HG02973 (cell line): Measurements from ENCODE around the gene CELF3.
"Not testable (repeated sequence)": the region's sequence is repeated elsewhere in the genome, so short reads cannot be mapped to it uniquely, and the experiment has no call there.

ENCODE experiments used
- ATAC-seq: cut with Tn5 transposase; IDR thresholded peaks from one replicate; pipeline ENCODE4 v1.9.1; 2021; ENCODE audit warnings: moderate library complexity; ENCODE audit not compliant: unreplicated experiment

Gene CELF3

GRCh38 chr1:151716771-151717631 lies at the start of gene CELF3:
TSS of gene CELF3 (minus strand) at chr1:151716803. CDS start at chr1:151716020, 783 bp downstream.
- ATAC-seq: no peak

GRCh38 chr1:151763990-151764389 lies 47.4 kb upstream of the CELF3 start:
- ATAC-seq: no peak

GRCh38 chr1:151762941-151763921 lies 46.6 kb upstream of the CELF3 start, which contains the start of gene MRPL9:
TSS of gene MRPL9 (minus strand) at chr1:151763496. CDS start at chr1:151763479, 17 bp downstream.
- peak; percentile 87 for ATAC-seq

- ATAC-seq: no peak
Measured at GRCh38 chr1:151760597-151761385, 44.2 kb upstream of the CELF3 start.

- no peak for ATAC-seq
Measured at GRCh38 chr1:151759241-151759640, 42.6 kb upstream of the CELF3 start.

- no peak for ATAC-seq
Measured at GRCh38 chr1:151756291-151756690, 39.7 kb upstream of the CELF3 start.

GRCh38 chr1:151741516-151741915 lies 24.9 kb upstream of the CELF3 start:
- ATAC-seq: no peak

- ATAC-seq: no peak
Measured at GRCh38 chr1:151739590-151740355, 23.2 kb upstream of the CELF3 start.

- ATAC-seq: no peak
Measured at GRCh38 chr1:151737479-151737878, 20.9 kb upstream of the CELF3 start.

GRCh38 chr1:151737026-151737425 lies 20.4 kb upstream of the CELF3 start:
- no peak for ATAC-seq

GRCh38 chr1:151733995-151734394 lies 17.4 kb upstream of the CELF3 start:
- not testable (repeated sequence) for ATAC-seq

GRCh38 chr1:151733126-151733525 lies 16.5 kb upstream of the CELF3 start:
- ATAC-seq: no peak

GRCh38 chr1:151729966-151730291 lies 13.3 kb upstream of the CELF3 start:
- ATAC-seq: no peak

- ATAC-seq: no peak
Measured at GRCh38 chr1:151729157-151729965, 12.8 kb upstream of the CELF3 start.

GRCh38 chr1:151728151-151729054 lies 11.8 kb upstream of the CELF3 start:
- ATAC-seq: no peak

- ATAC-seq: no peak
Measured at GRCh38 chr1:151723726-151724370, 7.2 kb upstream of the CELF3 start.

- no peak for ATAC-seq
Measured at GRCh38 chr1:151721788-151722510, 5.3 kb upstream of the CELF3 start.
